Adrenal gland (tissue), 5 donors: ENCODE data around the gene ANXA4.

Experiments
- CTCF ChIP-seq, 6 experiments: fragments of 450-650 bp in 4 of 6; fragments of 200-600 bp in 2 of 6; sonication (generic) in 1 of 6; IDR thresholded peaks; 1 replicate in 5 of 6; 2 replicates in 1 of 6; pipeline versions ENCODE4 v1.5.1 to v1.8.0; 2016 to 2021; ENCODE audit warnings: antibody characterized with exemption in 6 of 6, mild to moderate bottlenecking in 2 of 6, moderate library complexity in 1 of 6
- POLR2A ChIP-seq, 2 donors: fragments of 450-650 bp; IDR thresholded peaks; one replicate each; pipeline ENCODE4 v1.6.1; 2017; ENCODE audit warnings: antibody characterized with exemption in 2 of 2, mild to moderate bottlenecking in 2 of 2, moderate library complexity in 1 of 2
- donor health status: DM: no; HTN: no; CAD: no.

GRCh38 chr2:69724540-69725159, 17.3 kb upstream of the ANXA4 start:
- TF ChIP-seq CTCF (IDR thresholded peaks at IDR 0.05): peak; percentile 92 to 97 (median 96)
- TF ChIP-seq POLR2A (IDR thresholded peaks at IDR 0.05): no peak
